Measurements from ENCODE around the gene TSPAN14. TPM values are rescaled to one million over a fixed set of nuclear protein-coding genes. Genes with fewer than 3 reads are reported as not detected.

The TSPAN14 gene
- total and polyA plus RNA-seq, 2 experiments from 2014 or later = 17.9 to 40.7 TPM

DNA sequence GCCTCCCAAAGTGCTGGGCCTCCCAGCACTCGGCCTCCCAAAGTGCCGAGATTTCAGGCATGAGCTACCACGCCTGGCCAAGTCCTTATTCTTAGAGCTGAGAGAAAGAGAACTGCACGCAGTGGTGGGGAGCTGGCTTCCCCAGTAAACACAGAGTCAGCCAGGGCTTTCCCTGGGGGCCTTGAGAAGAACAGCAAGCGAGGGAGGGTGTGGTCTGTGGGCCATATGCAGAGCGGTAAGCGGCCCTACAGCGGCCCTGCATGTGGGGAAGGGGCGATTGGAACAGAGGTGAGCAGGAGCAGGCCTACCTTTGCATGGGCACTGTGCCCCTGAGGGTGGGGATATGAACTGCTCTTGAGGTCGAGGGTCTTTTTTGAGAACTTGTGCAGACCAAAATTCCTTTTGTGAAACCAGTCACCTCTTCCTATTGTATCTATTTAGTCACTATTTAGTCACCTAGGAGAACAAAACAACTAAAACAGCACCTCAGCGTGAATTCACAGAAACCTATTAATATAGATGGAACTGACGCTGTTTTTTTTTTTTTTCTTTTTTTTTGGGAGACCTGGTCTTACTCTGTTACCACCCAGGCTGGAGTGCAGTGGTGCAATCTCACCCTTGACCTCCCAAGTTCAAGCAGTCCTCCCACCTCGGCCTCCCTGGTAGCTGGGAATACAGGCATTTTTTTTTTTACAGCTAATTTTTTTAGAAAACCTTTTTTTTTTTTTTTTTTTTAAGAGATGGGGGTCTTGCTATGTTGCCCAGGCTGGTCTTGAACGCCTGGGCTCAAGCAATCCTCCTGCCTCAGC lies 46.7 kb downstream of the TSPAN14 start:
- Mint-ChIP-seq H3K27ac (no peak overlapping the region), H3K9me3 (no peaks in the 10 kb centered on the region; the same call in 2 of the 3 replicates), H3K36me3 (ENCODE audit: low read depth) (0 out of 3 replicates have a peak, but pooled peaks cover 7% of the 10 kb centered on the region), H3K27me3 (ENCODE audit: insufficient read depth, low read depth, poor library complexity) (peaks cover 10% of the 10 kb centered on the region), H3K4me1 (peaks cover 56% of the 10 kb centered on the region), H3K4me3 (no peak overlapping the region; the same call in 2 of the 3 replicates)
- DNase-seq (ENCODE audit: low spot score) = peak; percentile 48
- Histone ChIP-seq H4K20me1 (replicated peaks; ENCODE audit: insufficient read depth) (peaks cover 14% of the 10 kb centered on the region), H3F3A (replicated peaks; ENCODE audit: low read depth) (no peaks in the 10 kb centered on the region), H2AFZ (no peak overlapping the region), H3K79me2 (replicated peaks; ENCODE audit: insufficient read depth) (peaks cover 78% of the 10 kb centered on the region), H3K4me3 (no peak overlapping the region), H3K9me2 (ENCODE audit: insufficient read depth) (no peaks in the 10 kb centered on the region), H3K4me2 (no peak overlapping the region), H3K4me1 (ENCODE audit: insufficient read depth) (peaks cover 13% of the 10 kb centered on the region; the same call in 1 of the 2 replicates), H3K27ac (ENCODE audit: low read depth) (no peak overlapping the region), H3K36me3 (ENCODE audit: insufficient read depth) (no peaks in the 10 kb centered on the region), H3K27me3 (ENCODE audit: insufficient read depth) (no peaks in the 10 kb centered on the region)
- ATAC-seq = peak; percentile 17
- TF ChIP-seq NANOG (IDR thresholded peaks at IDR 0.05; ENCODE audit: borderline replicate concordance) (no peak), ZNF331 (CRISPR knock-in tag; IDR thresholded peaks at IDR 0.05; ENCODE audit: low read depth) (no peak), STAT1 (IDR thresholded peaks at IDR 0.05; ENCODE audit: unreplicated experiment) (no peak), ZNF114 (CRISPR knock-in tag; IDR thresholded peaks at IDR 0.05) (no peak), JUNB (IDR thresholded peaks at IDR 0.05; ENCODE audit: unreplicated experiment) (no peak), EZH2 (IDR thresholded peaks at IDR 0.05; ENCODE audit: low read depth, unreplicated experiment) (no peak), POLR2AphosphoS5 (IDR thresholded peaks at IDR 0.05; ENCODE audit: low read depth) (no peak)
- TF ChIP-seq, protein P1, sequence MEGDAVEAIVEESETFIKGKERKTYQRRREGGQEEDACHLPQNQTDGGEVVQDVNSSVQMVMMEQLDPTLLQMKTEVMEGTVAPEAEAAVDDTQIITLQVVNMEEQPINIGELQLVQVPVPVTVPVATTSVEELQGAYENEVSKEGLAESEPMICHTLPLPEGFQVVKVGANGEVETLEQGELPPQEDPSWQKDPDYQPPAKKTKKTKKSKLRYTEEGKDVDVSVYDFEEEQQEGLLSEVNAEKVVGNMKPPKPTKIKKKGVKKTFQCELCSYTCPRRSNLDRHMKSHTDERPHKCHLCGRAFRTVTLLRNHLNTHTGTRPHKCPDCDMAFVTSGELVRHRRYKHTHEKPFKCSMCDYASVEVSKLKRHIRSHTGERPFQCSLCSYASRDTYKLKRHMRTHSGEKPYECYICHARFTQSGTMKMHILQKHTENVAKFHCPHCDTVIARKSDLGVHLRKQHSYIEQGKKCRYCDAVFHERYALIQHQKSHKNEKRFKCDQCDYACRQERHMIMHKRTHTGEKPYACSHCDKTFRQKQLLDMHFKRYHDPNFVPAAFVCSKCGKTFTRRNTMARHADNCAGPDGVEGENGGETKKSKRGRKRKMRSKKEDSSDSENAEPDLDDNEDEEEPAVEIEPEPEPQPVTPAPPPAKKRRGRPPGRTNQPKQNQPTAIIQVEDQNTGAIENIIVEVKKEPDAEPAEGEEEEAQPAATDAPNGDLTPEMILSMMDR (conservative IDR thresholded peaks at IDR 0.05; ENCODE audit: low read depth in 2 of 2) = no peak
- TF ChIP-seq, protein P2, sequence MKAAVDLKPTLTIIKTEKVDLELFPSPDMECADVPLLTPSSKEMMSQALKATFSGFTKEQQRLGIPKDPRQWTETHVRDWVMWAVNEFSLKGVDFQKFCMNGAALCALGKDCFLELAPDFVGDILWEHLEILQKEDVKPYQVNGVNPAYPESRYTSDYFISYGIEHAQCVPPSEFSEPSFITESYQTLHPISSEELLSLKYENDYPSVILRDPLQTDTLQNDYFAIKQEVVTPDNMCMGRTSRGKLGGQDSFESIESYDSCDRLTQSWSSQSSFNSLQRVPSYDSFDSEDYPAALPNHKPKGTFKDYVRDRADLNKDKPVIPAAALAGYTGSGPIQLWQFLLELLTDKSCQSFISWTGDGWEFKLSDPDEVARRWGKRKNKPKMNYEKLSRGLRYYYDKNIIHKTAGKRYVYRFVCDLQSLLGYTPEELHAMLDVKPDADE (IDR thresholded peaks at IDR 0.05) = no peak
- TF ChIP-seq, protein P3, sequence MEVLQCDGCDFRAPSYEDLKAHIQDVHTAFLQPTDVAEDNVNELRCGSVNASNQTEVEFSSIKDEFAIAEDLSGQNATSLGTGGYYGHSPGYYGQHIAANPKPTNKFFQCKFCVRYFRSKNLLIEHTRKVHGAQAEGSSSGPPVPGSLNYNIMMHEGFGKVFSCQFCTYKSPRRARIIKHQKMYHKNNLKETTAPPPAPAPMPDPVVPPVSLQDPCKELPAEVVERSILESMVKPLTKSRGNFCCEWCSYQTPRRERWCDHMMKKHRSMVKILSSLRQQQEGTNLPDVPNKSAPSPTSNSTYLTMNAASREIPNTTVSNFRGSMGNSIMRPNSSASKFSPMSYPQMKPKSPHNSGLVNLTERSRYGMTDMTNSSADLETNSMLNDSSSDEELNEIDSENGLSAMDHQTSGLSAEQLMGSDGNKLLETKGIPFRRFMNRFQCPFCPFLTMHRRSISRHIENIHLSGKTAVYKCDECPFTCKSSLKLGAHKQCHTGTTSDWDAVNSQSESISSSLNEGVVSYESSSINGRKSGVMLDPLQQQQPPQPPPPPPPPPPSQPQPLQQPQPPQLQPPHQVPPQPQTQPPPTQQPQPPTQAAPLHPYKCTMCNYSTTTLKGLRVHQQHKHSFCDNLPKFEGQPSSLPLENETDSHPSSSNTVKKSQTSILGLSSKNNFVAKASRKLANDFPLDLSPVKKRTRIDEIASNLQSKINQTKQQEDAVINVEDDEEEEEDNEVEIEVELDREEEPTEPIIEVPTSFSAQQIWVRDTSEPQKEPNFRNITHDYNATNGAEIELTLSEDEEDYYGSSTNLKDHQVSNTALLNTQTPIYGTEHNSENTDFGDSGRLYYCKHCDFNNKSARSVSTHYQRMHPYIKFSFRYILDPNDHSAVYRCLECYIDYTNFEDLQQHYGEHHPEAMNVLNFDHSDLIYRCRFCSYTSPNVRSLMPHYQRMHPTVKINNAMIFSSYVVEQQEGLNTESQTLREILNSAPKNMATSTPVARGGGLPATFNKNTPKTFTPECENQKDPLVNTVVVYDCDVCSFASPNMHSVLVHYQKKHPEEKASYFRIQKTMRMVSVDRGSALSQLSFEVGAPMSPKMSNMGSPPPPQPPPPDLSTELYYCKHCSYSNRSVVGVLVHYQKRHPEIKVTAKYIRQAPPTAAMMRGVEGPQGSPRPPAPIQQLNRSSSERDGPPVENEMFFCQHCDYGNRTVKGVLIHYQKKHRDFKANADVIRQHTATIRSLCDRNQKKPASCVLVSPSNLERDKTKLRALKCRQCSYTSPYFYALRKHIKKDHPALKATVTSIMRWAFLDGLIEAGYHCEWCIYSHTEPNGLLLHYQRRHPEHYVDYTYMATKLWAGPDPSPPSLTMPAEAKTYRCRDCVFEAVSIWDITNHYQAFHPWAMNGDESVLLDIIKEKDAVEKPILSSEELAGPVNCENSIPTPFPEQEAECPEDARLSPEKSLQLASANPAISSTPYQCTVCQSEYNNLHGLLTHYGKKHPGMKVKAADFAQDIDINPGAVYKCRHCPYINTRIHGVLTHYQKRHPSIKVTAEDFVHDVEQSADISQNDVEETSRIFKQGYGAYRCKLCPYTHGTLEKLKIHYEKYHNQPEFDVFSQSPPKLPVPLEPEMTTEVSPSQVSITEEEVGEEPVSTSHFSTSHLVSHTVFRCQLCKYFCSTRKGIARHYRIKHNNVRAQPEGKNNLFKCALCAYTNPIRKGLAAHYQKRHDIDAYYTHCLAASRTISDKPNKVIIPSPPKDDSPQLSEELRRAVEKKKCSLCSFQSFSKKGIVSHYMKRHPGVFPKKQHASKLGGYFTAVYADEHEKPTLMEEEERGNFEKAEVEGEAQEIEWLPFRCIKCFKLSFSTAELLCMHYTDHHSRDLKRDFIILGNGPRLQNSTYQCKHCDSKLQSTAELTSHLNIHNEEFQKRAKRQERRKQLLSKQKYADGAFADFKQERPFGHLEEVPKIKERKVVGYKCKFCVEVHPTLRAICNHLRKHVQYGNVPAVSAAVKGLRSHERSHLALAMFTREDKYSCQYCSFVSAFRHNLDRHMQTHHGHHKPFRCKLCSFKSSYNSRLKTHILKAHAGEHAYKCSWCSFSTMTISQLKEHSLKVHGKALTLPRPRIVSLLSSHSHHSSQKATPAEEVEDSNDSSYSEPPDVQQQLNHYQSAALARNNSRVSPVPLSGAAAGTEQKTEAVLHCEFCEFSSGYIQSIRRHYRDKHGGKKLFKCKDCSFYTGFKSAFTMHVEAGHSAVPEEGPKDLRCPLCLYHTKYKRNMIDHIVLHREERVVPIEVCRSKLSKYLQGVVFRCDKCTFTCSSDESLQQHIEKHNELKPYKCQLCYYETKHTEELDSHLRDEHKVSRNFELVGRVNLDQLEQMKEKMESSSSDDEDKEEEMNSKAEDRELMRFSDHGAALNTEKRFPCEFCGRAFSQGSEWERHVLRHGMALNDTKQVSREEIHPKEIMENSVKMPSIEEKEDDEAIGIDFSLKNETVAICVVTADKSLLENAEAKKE (CRISPR knock-in tag; IDR thresholded peaks at IDR 0.05) = no peak

Measured in GM23338 (cell line).